ENCODE results near the gene SCD5.

SCD5 gene

GRCh38 chr4:82792912-82793649 is 5.5 kb downstream of the SCD5 start:
- no peak for DNase-seq

DNA sequence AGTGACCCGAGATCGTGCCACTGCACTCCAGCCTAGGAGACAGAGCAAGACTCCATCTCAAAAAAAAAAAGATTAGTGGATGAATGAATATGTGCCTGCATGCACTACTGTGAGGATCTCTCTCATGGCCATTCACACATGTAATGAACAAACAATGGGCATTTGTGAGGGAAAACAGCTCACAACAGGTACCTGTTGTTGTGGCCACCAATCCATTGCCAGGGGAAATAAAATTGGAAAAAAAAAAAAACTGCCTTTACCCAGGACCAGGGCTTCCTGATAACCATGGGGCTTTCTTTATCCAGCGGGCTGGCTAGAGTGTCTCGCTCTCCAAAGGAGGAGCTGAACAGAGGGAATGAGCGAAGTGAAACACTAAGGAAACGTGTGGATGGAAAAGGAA is 7.4 kb downstream of the SCD5 start:
- no peak for DNase-seq

- no peak for DNase-seq
Measured at GRCh38 chr4:82790060-82790660, 8.4 kb downstream of the SCD5 start.

DNA sequence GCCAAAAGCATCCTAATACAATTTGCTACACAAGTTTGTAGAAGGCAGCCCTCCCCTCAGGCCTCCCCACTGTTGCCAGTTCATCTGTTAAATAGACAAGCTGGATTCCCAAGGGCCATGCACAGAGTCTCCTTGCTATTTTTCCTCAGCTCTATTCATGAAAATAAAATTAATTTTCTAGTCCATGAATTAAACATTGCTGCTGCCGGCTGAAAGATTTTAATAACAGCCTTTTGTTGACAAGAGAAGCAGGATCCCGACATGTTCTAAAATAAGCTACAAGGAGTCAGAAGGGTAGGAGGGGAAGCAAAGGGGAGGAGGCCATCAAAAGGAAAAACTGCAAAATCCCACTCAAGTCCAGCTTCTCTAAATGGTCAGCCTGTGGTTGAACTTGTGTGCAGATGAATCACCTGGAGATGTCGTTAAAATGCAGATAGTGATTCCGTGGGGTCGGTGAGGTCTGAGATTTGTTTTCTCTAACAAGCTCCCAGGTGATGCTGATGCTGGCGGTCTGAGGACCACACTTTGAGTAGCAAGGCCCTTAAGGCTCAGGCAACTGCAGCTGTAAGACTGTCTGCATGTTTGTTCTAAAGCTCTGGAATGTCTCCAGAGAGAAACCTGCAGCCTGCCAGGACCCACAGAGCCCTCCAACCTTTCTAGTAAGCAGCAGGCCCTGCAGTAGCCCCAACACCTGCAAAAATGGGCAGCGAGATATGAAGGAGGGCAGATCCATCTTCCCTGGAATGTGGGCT is 9.4 kb downstream of the SCD5 start:
- DNase-seq, result no peak

DNA sequence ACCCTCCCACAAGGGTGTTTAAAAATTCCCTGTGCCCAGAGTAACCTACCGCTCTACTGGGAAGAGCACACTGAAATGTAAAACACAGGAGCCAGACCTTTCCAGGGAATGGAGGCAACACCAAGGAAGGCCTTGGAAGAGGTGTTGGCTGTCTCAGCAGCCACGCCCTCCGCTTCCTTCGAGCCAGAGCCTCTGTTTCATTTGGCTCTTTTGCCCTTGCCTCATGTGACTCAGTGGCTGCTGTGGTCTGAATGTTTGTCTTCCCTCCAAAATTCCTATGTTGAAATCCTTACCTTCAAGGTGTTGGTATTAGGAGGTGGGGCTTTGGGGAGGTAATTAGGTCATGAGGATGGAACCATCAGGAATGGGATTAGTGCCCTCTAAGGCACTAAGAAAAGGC is 11.3 kb downstream of the SCD5 start:
- no peak for DNase-seq

DNA sequence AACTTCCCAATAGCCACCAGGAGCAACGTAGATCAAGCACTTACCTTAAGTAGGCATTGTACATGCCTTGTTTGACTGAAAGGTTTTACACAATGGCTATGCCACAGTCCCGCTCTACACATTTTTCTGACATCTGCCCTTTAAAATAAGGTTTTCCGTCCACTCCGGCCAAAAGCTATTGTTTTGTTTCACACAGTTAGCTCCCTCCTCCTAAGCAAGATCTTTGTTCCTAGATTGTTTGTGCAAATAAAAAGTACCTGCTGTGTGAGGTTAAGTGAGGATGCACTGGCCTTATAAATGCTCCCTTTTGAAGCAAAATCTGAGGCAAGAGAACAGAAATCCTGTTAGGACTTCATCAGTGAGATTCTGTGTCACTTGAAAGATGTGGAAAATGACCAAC is 11.8 kb downstream of the SCD5 start:
- DNase-seq, result no peak

DNA sequence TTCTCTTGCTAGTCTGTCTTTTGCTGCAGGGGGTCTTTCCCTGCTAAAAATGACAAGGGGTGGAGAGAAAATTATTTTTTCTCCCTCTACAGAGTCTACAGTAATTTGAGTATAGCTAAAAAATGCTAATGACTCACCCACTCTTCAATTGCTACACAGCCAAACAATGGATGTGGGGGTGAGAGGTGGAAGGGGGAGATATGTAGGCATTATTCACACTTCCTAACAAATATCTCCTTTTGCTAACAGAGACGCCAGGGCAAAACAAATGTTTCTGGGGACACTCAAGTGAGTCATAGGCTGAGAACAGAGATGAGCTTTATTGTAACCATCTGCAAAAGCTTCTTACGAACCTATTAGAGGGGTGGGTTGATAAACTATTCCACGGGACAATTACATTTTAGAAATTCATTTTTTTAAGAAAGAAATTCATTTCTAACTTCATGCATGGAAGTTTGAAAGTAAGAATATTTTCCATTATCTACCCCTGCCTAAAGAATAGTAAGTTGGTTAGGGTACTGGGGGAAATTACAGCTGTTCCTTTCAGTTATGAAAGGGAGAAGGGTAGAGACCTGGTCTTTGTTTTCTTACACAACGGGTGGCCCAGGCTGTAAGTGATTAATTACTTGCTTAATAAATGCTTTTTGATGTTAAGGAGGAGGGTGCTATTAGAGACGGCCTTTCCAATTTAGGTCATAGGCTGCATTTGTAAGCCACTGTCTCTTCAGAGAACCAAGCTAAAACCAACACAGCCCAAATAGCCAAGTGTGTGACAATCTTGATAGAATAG is 12.8 kb downstream of the SCD5 start:
- DNase-seq, result no peak

DNA sequence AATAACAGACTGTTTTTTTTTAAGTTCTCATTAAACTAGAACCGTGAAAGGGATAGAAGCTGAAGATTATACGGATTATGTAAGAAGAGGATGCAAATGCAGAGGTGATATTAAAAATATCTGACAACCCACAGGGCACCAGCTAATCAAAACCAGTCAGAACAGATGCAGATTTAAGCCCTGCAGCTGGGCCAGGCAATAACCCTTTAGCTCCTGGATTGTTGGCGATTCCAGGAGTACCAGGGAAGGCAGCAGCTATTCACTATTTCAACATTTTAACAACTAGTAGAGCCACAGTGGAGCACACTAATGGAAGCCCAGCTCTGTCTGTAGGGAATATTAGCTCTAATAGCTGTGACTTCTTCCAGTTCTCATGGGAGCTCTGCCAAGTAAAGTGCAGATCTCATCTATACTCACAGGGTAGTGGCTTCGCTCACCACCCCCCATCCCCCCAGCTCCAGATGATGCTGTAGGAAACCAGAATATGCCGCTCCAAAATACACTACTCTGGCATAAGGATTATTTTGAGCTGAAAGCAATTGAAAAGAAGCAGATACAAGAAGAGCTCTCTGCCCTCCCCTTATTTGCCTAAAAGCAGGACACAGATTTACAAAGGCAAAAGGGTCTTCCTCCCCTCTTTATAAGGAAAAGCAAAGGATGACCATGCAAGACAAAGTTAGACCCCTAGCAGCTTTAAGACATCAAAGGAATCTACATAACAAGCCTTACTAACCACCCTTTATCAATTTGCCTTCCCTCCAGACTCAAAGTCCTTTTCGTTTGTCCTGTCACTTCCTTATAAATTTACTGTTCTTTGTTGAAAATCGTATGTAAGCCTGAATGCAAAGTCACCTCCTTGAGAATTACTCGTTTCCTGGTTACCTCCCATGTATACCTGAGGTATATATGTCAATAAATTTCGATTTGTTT is 13.7 kb downstream of the SCD5 start:
- no peak for DNase-seq

GRCh38 chr4:82782626-82783345 is 15.8 kb downstream of the SCD5 start:
- DNase-seq, result no peak

DNA sequence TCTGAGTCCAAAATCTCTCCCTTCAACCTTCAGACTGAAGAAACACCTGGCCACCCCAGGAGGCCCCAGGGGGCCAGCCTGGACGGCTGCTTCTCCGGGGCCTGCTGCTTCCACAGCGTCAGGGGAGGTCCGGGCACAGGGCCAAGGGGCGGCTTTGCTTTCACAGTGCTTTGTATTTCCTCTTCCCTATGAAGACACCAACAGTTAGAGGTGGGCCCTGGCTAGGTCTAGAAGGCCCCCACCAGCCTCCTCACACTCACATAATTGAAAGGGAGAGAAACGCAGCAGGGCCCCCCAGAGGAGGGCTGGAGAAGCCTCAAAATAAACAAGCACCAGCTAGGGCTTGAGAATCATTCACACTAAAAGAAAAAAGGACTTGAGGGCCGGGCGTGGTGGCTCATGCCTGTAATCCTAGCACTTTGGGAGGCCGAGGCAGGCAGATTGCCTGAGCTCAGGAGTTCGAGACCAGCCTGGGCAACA is 17.8 kb downstream of the SCD5 start:
- DNase-seq, result no peak

DNA sequence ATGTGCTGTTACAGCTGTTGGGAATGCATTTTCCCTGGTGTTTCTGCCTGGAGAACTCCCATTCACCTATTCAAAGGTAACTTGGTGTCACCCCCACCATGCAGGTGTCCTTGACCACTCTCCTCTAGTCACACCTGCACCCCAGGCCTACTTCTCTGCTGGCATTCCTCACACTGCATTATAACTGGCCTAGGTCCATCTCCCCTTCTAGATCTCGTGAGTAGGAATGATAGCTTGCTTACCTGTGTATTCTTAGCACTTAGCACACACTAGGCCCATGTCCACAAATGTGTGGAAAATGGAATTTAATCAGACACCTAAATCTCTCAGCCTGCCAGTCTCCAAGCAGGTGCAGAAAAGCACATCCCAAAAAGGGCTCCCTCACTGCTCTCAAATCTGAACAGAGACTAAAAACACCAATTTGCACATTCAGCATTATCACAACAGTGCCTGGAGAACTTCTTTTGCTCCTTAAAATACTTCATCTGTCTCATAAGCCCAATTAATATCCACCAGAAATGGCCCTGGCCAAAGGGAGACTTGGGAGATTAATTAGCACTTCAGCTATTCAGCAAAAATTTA is 18.3 kb downstream of the SCD5 start:
- no peak for DNase-seq

- no peak for DNase-seq
Measured at GRCh38 chr4:82779032-82779431, 19.6 kb downstream of the SCD5 start.

GRCh38 chr4:82777857-82778525 is 20.6 kb downstream of the SCD5 start:
- DNase-seq, result no peak

- DNase-seq, result no peak
Measured at GRCh38 chr4:82776925-82777542, 21.6 kb downstream of the SCD5 start.

DNA sequence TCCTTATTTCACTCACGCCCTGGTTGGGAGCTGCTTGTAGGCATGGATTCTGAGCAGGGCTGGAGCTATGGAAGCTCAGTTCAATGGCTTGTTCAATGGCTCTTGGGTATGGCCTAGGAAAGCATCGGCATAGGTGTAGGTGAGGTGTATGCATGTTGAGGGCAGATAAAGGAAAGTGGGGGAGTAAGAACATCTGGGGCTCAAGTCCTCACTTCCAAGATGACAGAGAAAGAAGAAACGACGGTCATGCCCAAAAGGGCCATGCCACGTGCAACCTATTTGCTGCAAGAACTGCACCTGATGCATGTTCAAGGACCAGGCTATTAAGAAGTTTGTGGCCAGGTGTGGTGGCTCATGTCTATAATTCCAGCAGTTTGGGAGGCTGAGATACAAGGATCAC is 23.4 kb downstream of the SCD5 start:
- DNase-seq, result no peak

- no peak for DNase-seq
Measured at GRCh38 chr4:82774711-82775171, 23.9 kb downstream of the SCD5 start.

DNA sequence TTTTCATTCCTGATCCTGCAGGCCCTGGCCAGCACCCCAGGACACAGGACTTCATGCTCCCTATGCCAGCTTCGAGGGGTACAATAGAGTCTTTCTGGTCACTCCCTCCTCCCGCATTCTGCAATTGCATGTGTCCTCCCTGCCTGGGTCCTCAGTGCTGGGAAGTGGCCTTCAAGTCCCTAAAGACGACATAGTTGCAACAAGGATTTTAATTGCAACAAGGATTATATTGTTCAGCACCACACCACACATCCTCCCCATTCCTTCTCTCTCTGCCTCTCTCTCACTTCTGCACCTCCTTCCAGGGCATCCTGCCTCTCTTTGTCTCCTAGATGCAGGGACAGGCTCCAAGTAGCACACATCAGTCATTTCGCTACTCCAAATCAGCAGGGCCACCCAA is 25.5 kb downstream of the SCD5 start:
- DNase-seq, result no peak

- DNase-seq, result no peak
Measured at GRCh38 chr4:82770607-82771006, 28.0 kb downstream of the SCD5 start.

DNA sequence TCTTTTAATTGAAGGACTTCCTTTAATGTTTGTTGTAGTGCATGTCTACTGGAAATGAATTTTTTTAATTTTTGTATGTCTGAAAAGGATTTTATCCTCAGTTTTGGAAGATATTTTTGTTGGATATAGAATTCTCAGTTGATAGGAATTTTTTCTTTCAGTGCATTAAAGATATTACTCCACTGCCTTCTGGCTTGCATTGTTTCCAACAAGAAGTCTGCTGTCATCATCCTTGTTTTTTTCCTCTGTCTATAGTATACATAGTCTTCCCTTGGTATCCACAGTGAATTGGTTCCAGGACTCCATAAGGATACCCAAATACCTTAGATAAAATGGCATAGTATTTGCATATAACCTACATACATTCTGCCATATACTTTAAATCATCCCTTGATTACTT is 33.5 kb downstream of the SCD5 start:
- DNase-seq, result no peak

DNA sequence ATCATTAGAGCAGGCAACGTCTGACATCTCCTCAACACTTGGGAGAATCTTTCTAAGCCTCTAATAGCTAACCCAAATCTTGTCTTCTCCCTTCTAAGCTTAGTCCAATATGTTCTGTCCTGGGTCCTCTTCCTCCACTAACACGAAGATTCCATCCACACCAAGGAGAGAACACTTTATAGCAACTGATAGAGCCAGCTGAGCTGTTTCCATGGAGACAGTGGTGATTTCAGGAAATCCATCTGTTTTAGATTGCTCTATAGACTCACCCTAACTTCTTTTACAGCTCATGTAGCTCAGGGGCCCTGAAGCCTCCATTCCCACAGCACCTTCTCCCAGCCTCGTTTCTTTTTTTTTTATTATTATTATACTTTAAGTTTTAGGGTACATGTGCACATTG is 37.4 kb downstream of the SCD5 start:
- DNase-seq, result no peak

Measured in CD4-positive, alpha-beta T cell treated with Interleukin-6 for 4 hours (primary cell).